ENCODE results near the gene CYP26B1. TPM values are rescaled to one million over a fixed set of nuclear protein-coding genes. Genes with fewer than 3 reads are reported as not detected.

The CYP26B1 gene
- total RNA-seq, 1 experiment from 2014 or later, result 0.20 TPM

DNA sequence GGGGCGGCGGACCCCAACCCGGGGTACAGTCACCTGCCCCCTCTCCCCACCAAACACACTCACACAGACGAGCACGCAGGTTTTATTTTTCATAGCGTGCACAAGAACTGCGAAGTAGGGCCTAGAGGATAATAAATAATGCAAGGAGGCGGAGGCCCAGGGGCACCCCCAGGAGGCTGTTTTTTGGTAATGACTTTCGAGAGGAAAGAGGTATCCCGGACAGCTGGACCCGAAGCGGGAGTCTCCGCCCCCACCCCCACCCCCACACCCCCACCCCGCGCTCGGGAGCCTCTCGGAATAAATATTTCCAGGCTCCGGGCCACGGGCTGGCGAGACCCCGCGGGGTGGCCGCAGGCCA lies 3.4 kb downstream of the CYP26B1 start:
- Histone ChIP-seq H3K79me2 (ENCODE audit: insufficient read depth, low read length) (no peaks in the 10 kb centered on the region), H4K8ac (replicated peaks; ENCODE audit: insufficient read length, low read depth, low read length) (no peak overlapping the region), H3K18ac (ENCODE audit: insufficient read length, low read depth, low read length) (no peak overlapping the region), H2AFZ (ENCODE audit: low read length) (no peak overlapping the region), H3K9me3 (ENCODE audit: control insufficient read depth, low read depth, low read length) (no peaks in the 10 kb centered on the region), H3K79me1 (ENCODE audit: insufficient read depth, low read depth, low read length, poor library complexity, severe bottlenecking) (no peaks in the 10 kb centered on the region), H2BK20ac (ENCODE audit: low read depth, low read length, poor library complexity, severe bottlenecking) (no peak overlapping the region), H2BK12ac (ENCODE audit: insufficient read length, low read depth, low read length) (no peak overlapping the region), H3T11ph (ENCODE audit: low read length) (no peak overlapping the region), H2BK15ac (ENCODE audit: low read depth, low read length) (no peak overlapping the region), H2BK120ac (ENCODE audit: low read depth, low read length, poor library complexity, severe bottlenecking) (no peak overlapping the region), H3K23ac (ENCODE audit: insufficient read length, low read depth, low read length) (no peak overlapping the region), H4K20me1 (ENCODE audit: control insufficient read depth, insufficient read depth, insufficient read length) (no peaks in the 10 kb centered on the region), H4K5ac (ENCODE audit: insufficient read length, low read depth, low read length) (no peak overlapping the region), H2AK5ac (ENCODE audit: insufficient read length, low read length) (no peak overlapping the region), H3K4me1 (ENCODE audit: insufficient read depth, low read length) (no peaks in the 10 kb centered on the region; the same call in 1 of the 2 replicates), H2BK5ac (ENCODE audit: insufficient read length, low read length) (no peak overlapping the region), H4K91ac (ENCODE audit: insufficient read length, low read depth, low read length) (no peak overlapping the region), H3K14ac (ENCODE audit: insufficient read depth, low read length) (no peak overlapping the region), H3K56ac (ENCODE audit: insufficient read length, low read depth, low read length) (no peak overlapping the region), H3K9ac (ENCODE audit: extremely low read depth, insufficient read length, low read length) (no peak overlapping the region), H3K27me3 (ENCODE audit: insufficient read depth, low read length) (peaks cover 68% of the 10 kb centered on the region), H3K4me2 (ENCODE audit: insufficient read depth, insufficient read length, low read length) (peak overlapping the region; percentile 8), H3K23me2 (ENCODE audit: insufficient read length, low read depth, low read length, poor library complexity, severe bottlenecking) (peaks cover 32% of the 10 kb centered on the region), H3K27ac (ENCODE audit: insufficient read length, low read depth, low read length) (no peak overlapping the region), H3K4ac (ENCODE audit: low read depth, low read length) (no peak overlapping the region)
- Mint-ChIP-seq H3K9me3 (peaks cover 0 to 8% of the 10 kb centered on the region in 2 experiments; a peak in 3 of 5 replicates), H3K4me1 (peaks cover 28 to 49% of the 10 kb centered on the region in 2 experiments), H3K27ac (no peak overlapping the region), H3K36me3 (ENCODE audit: insufficient read depth in 1 of 3, low read depth in 3 of 3) (no peaks in the 10 kb centered on the region), H3K4me3 (peak overlapping the region; percentile 62 to 79), H3K27me3 (ENCODE audit: low read depth) (peaks cover 96% of the 10 kb centered on the region)
- TF ChIP-seq, protein P1, sequence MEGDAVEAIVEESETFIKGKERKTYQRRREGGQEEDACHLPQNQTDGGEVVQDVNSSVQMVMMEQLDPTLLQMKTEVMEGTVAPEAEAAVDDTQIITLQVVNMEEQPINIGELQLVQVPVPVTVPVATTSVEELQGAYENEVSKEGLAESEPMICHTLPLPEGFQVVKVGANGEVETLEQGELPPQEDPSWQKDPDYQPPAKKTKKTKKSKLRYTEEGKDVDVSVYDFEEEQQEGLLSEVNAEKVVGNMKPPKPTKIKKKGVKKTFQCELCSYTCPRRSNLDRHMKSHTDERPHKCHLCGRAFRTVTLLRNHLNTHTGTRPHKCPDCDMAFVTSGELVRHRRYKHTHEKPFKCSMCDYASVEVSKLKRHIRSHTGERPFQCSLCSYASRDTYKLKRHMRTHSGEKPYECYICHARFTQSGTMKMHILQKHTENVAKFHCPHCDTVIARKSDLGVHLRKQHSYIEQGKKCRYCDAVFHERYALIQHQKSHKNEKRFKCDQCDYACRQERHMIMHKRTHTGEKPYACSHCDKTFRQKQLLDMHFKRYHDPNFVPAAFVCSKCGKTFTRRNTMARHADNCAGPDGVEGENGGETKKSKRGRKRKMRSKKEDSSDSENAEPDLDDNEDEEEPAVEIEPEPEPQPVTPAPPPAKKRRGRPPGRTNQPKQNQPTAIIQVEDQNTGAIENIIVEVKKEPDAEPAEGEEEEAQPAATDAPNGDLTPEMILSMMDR (conservative IDR thresholded peaks at IDR 0.05), result no peak
- peak; percentile 36 for DNase-seq
- WGBS (ENCODE audit: extremely low coverage, insufficient read length, low lambda C conversion rate), result no CpG with 5 or more reads among the region's 23 CpGs
